Hepatocyte (in vitro differentiated cells): ENCODE results near the gene ZNF766.

Source experiments
- EZH2 ChIP-seq: fragments of 200-600 bp; sonication (generic); IDR thresholded peaks from 2 replicates; pipeline ENCODE4 v1.6.1; 2016; ENCODE audit warnings: antibody characterized with exemption, mild to moderate bottlenecking, borderline replicate concordance
- EZH2phosphoT487 ChIP-seq: fragments of 200-600 bp; sonication (generic); IDR thresholded peaks from one replicate; pipeline ENCODE4 v1.6.1; 2018; ENCODE audit warnings: antibody characterized with exemption, mild to moderate bottlenecking, low read depth, moderate library complexity; ENCODE audit not compliant: unreplicated experiment, severe bottlenecking
- TF ChIP-seq, protein P1 (sequence below): fragments of 200-600 bp; sonication (generic); IDR thresholded peaks from 2 replicates; pipeline ENCODE4 v1.5.1; 2016; ENCODE audit warnings: antibody characterized with exemption, mild to moderate bottlenecking; ENCODE audit not compliant: poor library complexity

DNA sequence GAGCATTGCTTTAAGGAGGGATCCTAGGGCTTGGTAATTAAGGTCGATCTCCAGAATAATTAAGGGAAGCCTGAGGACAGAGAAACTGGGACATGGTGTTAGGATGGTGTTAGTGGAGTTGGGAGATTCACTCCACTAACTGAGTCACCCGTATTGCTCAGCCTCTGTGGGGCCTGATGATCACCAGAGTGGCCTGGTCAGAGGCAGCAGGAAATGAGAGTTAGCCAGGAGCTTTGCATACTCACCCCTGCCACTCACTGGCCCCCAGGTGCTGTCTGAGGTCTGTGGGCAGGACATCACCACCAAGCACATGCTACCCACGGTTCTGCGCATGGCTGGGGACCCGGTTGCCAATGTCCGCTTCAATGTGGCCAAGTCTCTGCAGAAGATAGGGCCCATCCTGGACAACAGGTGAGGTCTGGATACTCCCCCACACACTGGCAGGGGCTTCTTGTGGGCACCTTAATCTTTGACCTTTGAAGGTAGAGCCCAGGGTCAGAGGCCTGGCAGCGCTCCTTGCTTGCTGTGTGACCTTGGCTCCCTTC lies 47.5 kb upstream of the ZNF766 start:
- TF ChIP-seq, protein P1, sequence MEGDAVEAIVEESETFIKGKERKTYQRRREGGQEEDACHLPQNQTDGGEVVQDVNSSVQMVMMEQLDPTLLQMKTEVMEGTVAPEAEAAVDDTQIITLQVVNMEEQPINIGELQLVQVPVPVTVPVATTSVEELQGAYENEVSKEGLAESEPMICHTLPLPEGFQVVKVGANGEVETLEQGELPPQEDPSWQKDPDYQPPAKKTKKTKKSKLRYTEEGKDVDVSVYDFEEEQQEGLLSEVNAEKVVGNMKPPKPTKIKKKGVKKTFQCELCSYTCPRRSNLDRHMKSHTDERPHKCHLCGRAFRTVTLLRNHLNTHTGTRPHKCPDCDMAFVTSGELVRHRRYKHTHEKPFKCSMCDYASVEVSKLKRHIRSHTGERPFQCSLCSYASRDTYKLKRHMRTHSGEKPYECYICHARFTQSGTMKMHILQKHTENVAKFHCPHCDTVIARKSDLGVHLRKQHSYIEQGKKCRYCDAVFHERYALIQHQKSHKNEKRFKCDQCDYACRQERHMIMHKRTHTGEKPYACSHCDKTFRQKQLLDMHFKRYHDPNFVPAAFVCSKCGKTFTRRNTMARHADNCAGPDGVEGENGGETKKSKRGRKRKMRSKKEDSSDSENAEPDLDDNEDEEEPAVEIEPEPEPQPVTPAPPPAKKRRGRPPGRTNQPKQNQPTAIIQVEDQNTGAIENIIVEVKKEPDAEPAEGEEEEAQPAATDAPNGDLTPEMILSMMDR = no peak
- TF ChIP-seq EZH2 (no peak), EZH2phosphoT487 (no peak)
